HG03432 (cell line): ENCODE data around the gene RABEPK.
"Not testable (repeated sequence)": the region's sequence is repeated elsewhere in the genome, so short reads cannot be mapped to it uniquely, and the experiment has no call there.

Experiments used
- ATAC-seq: cut with Tn5 transposase; IDR thresholded peaks from one replicate; pipeline ENCODE4 v1.9.1; 2021; ENCODE audit warnings: mild to moderate bottlenecking, moderate library complexity; ENCODE audit not compliant: unreplicated experiment

The RABEPK gene

GRCh38 chr9:125241863-125242739 is 41.8 kb downstream of the RABEPK start:
- ATAC-seq, result peak; percentile 5

- no peak for ATAC-seq
Observed at GRCh38 chr9:125243792-125244260, 43.5 kb downstream of the RABEPK start.

DNA sequence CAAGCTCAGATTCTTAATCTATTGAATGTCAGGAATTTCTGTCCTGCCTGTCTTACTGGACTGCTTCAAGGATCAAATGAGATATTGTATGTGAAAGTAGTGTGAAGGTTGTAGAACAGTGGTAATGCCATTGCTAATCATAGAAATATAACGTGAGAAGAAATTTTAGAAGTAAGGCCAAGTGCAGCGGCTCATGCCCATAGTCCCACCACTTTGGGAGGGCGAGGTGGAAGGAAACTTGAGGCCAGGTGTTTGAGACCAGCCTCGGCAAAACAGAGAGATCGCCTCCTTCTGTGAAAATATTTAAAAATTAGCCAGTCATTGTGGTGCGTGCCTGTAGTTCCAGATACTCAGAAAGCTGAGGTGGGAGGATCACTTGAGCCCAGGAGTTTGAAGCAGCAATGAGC is 45.9 kb downstream of the RABEPK start:
- ATAC-seq, result no peak

GRCh38 chr9:125254231-125254630 is 53.9 kb downstream of the RABEPK start:
- ATAC-seq, result no peak

DNA sequence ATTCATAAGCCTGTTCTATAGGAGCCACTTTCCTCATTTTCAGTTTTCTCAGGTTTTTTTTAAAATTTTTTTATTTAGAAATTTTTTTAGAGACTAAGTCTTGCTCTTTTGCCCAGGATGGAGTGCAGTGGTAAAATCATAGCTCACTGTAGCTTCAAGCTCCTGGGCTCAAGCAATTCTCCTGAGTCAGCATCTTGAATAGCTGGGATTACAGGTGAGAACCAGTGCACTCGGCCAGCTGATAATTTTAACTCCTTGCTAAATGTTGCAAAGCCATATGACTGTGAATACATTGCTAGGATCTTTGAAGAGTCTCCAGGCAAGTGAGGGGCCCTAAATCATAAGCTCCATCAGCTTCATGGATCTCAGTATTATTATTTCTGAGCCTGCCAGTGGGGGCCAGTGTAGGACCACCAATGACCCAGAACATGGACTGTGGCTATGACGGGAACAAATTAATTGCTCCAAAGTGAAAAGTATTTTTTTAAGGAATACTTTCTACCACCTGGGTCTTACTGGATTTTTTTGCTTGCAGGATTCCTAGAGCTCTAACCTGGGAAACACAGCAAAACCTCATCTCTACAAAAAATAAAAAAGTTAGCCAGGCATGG is 55.5 kb downstream of the RABEPK start:
- ATAC-seq, result no peak

DNA sequence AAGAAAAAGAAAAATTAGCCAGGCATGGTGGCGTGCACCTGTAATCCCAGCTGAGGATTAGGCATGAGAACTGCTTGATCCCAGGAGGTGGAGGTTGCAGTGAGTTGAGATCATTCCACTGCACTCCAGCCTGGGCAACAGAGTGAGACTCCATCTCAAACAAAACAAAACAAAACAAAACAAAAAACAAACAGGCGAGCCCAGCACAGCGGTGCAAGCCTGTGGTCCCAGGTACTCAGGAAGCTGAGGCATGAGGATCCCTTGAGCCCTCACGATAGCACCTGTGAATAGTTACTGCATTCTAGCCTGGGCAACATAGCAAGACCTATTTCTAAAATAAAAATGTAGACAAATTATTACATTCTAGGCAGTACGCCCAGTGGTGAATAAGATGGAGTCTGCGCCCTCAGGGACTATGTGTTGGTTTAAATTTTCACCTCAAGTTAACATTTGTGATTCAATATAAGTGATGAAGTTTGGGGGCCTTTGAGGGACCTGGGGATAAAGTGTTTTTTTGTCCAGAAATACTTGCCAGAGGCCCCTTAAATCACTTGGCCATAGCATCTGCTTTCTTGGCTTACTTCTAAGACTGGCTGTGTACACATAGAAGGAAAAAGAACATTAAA is 57.9 kb downstream of the RABEPK start:
- no peak for ATAC-seq

GRCh38 chr9:125258832-125259534 is 58.6 kb downstream of the RABEPK start:
- ATAC-seq, result no peak

GRCh38 chr9:125260561-125260960 is 60.2 kb downstream of the RABEPK start:
- ATAC-seq, result no peak

- peak; percentile 91 for ATAC-seq
Observed at GRCh38 chr9:125261501-125262293, 61.4 kb downstream of the RABEPK start, which contains the start of gene GAPVD1. TSS of gene GAPVD1 (plus strand) at chr9:125261826. CDS start at chr9:125298922, 37,096 bp downstream.

GRCh38 chr9:125262294-125262991 is 62.1 kb downstream of the RABEPK start:
- ATAC-seq, result no peak

DNA sequence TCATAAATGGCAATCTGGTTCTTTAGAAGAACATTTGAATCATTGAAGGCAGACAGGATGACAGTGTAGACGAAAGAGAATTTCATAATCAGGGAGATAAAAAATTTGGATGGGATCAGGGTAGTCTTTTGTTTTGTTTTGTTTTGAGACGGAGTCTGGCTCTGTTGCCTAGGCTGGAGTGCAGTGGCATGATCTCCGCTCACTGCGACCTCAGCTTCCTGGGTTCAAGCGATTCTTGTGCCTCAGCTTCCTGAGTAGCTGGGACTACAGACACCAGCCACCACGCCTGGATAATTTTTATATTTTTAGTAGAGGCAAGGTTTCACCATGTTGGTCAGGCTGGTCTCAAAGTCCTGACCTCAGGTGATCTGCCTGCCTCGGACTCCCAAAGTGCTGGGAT is 63.7 kb downstream of the RABEPK start:
- ATAC-seq, result not testable (repeated sequence)

DNA sequence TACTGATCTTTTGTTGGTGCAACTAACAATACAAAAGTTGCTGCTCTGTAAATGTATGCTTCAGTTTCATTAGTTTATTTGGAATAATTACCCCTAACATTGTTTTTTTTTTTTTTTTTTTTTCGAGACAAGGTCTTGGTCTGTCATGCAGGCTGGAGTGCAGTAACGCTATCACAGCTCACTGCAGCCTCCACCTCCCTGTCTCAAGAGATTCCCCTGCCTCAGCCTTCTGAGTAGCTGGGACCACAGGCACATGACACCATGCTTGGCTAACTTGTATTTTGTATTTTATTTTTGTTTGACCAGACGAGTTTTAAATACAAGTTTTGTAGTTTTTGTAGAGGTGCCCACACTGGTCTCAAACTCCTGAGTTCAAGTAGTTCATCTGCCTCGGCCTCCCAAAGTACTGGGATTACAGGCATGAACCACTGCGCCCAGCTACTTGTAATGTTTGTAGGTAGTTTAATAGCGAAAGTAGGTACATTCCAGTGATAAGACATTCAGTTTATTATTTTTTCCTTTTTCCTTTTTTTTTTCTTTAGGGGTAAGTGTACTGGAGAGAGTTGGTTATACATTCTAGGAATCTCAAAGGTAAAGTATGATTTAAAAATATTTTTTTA is 68.2 kb downstream of the RABEPK start:
- no peak for ATAC-seq

DNA sequence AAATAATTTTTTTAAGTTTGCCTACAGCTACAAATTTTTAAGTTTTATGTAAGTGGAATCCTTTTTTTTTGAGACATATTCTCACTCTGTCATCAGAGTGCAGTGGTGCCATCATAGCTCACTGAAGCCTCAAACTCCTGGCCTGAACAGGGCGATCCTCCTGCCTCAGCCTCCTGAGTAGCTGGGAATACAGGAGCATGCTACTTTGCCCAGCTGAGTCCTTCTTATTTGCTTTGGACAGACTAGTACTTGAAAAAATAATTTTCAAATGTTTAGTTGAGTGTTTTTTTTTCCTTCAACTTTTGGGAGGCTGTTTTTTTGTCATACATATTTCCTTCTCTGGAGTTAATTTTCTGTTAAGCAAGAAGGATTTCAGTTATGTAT is 68.7 kb downstream of the RABEPK start:
- no peak for ATAC-seq

GRCh38 chr9:125271081-125271480 is 70.7 kb downstream of the RABEPK start:
- no peak for ATAC-seq

- ATAC-seq, result no peak
Observed at GRCh38 chr9:125272697-125273096, 72.4 kb downstream of the RABEPK start.

DNA sequence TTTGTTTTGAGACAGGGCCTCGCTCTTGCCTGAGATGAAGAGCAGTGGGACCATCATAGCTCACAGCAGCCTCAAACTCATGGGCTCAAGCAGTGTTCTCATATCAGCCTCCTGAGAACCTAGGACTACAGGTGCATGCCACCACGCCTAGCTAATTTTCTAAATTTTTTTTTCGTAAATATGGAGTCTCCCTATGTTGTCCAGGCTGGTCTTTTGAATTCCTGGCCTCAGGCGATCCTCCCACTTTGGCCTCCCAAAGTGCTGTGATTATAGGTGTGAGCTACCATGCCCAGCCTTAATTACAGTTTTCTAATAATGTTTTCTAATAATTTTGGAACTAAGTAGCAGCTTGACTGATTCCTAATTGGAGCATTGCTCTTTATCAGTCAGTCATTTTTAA is 76.4 kb downstream of the RABEPK start:
- ATAC-seq, result no peak

DNA sequence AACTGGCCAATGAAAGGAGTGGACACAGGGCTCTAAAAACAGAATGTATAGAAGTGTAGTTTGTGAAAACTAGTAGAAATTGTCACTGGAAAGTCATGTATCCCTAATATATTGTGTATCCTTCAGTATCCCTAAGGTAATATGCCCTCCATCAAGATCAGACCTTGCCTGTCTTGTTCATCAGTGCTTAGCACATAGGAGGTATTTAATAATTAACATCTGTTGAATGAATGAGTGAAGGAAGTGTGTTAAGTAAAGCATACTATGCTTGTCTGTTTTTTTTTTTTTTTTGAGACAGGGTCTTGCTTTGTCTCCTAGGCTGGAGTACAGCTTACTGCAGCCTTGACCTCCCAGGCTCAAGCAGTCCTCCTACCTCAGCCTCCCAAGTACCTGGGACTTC is 77.1 kb downstream of the RABEPK start:
- ATAC-seq, result no peak

- no peak for ATAC-seq
Observed at GRCh38 chr9:125280945-125281344, 80.6 kb downstream of the RABEPK start.
